IPS-18a (cell line): Measurements from ENCODE around the gene TRIM39.

Experiments
- H3K27ac ChIP-seq: one replicate; pipeline ENCODE4 v1.5.1; 2013; ENCODE audit warnings: low read length
- H3K27me3 ChIP-seq: one replicate; pipeline ENCODE4 v1.6.1; 2013; ENCODE audit warnings: mild to moderate bottlenecking, low read length; ENCODE audit not compliant: control insufficient read depth, insufficient read depth
- H3K36me3 ChIP-seq: one replicate; pipeline ENCODE4 v1.6.1; 2013; ENCODE audit warnings: low read depth, low read length; ENCODE audit not compliant: control insufficient read depth
- H3K4me1 ChIP-seq: one replicate; pipeline ENCODE4 v1.6.1; 2013; ENCODE audit warnings: low read depth, low read length; ENCODE audit not compliant: control insufficient read depth
- H3K4me3 ChIP-seq: one replicate; pipeline ENCODE4 v1.5.1; 2013; ENCODE audit warnings: low read length
- H3K9ac ChIP-seq: one replicate; pipeline ENCODE4 v1.6.1; 2013; ENCODE audit warnings: mild to moderate bottlenecking, low read length, moderate library complexity
- H3K9me3 ChIP-seq: one replicate; pipeline ENCODE4 v1.6.1; 2013; ENCODE audit warnings: low read depth, low read length; ENCODE audit not compliant: control insufficient read depth

Gene TRIM39

DNA sequence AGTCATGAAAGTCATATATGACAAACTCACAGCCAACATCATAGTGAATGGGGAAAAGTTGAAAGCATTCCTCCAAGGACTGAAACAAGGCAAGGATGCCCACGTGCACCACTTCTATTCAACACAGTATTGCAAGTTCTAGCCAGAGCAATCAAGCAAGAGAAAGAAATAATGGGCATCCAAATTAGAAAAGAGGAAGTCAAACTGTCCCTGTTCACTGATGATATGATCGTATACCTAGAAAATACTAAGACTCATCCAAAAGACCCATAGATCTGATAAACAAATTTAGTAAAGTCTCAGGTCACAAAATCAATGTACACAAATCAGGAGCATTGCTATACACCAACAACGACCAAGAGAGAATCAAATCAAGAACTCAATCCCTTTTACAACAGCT is 59.4 kb downstream of the TRIM39 start:
- H3K4me3 ChIP-seq, result no peak overlapping the region
- H3K27me3 ChIP-seq, result peaks cover 8% of the 10 kb centered on the region
- H3K9ac ChIP-seq, result no peak overlapping the region
- H3K4me1 ChIP-seq, result no peaks in the 10 kb centered on the region
- H3K36me3 ChIP-seq, result no peaks in the 10 kb centered on the region
- H3K27ac ChIP-seq, result no peak overlapping the region
- no peaks in the 10 kb centered on the region for H3K9me3 ChIP-seq

DNA sequence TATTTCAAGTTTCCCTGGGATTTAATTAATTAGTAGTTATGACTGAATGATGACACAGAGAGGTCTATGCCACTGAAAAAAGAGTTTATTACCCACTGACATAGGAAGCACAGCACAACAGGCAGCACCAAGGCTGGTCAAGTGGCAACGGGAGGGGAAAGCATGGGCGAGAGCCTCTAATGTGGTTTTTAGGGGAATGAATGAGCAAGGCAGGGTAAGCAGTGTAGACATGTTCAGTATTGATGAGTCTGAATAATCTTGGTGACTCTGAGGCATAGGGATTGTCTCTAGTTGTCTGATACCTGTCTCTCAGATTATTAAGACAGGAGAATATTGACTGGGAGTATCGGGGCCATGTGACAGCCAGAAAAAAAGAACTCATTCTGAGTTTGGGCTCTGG is 64.5 kb downstream of the TRIM39 start:
- Histone ChIP-seq H3K27me3 (no peaks in the 10 kb centered on the region), H3K4me1 (no peaks in the 10 kb centered on the region), H3K36me3 (no peaks in the 10 kb centered on the region), H3K27ac (no peak overlapping the region), H3K9me3 (no peaks in the 10 kb centered on the region), H3K9ac (no peak overlapping the region), H3K4me3 (no peak overlapping the region)
